IPS DF 6.9 (cell line): Measurements from ENCODE around the gene MPZL3.

Source experiments
- DNase-seq: peaks from one replicate; pipeline ENCODE4 v3.0.0-alpha.2; 2013; ENCODE audit warnings: low read depth, low spot score
- H3K27ac ChIP-seq: one replicate; pipeline ENCODE4 v1.5.1; 2013; ENCODE audit warnings: low read length, control low read depth
- H3K27me3 ChIP-seq: 2 replicates; pipeline ENCODE4 v1.6.1; 2013; ENCODE audit warnings: mild to moderate bottlenecking, low read length; ENCODE audit not compliant: control insufficient read depth, insufficient read depth
- H3K36me3 ChIP-seq: 2 replicates; pipeline ENCODE4 v1.6.1; 2013; ENCODE audit warnings: low read length; ENCODE audit not compliant: control insufficient read depth, insufficient read depth
- H3K4me1 ChIP-seq: 2 replicates; pipeline ENCODE4 v1.6.1; 2013; ENCODE audit warnings: low read length; ENCODE audit not compliant: control insufficient read depth, insufficient read depth
- H3K4me3 ChIP-seq: 2 replicates; pipeline ENCODE4 v1.5.1; 2013; ENCODE audit warnings: mild to moderate bottlenecking, low read length
- H3K9me3 ChIP-seq: 2 replicates; pipeline ENCODE4 v1.6.1; 2013; ENCODE audit warnings: low read length, inconsistent platforms; ENCODE audit not compliant: control insufficient read depth, insufficient read depth
- WGBS: extraction: QIAGEN DNeasy Blood & Tissue Kit; methylation state at CpG from one replicate; pipeline ENCODE4 v1.1.7; 2013; ENCODE audit warnings: mixed read lengths, missing lambda C conversion rate; ENCODE audit not compliant: insufficient read length, insufficient coverage; 5-methylcytosine and 5-hydroxymethylcytosine counted together

Gene MPZL3

DNA sequence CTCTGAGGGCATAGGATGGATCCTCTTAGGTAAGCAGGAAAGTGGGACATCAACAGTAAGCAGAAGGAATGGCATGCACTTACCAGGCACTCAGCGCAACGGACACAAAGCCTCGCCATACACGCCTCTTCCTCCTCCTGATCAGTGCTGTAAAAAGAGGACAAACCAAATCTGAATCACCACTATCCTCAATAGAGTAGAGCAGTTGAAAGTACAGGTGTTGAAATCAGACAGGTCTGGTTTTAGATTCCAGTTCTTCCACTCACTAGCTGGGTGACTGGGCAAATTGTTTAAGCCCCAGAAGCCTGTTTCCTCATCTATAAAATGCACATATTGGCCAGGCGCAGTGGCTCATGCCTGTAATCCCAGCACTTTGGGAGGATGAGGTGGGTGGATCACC is 18.8 kb downstream of the MPZL3 start:
- Histone ChIP-seq H3K27ac (no peak overlapping the region), H3K4me3 (no peak overlapping the region), H3K9me3 (no peaks in the 10 kb centered on the region), H3K4me1 (no peaks in the 10 kb centered on the region), H3K36me3 (no peaks in the 10 kb centered on the region), H3K27me3 (no peaks in the 10 kb centered on the region; the same call in 1 of the 2 replicates)
- no CpG with 5 or more reads among the region's 5 CpGs for WGBS
- DNase-seq = no peak

DNA sequence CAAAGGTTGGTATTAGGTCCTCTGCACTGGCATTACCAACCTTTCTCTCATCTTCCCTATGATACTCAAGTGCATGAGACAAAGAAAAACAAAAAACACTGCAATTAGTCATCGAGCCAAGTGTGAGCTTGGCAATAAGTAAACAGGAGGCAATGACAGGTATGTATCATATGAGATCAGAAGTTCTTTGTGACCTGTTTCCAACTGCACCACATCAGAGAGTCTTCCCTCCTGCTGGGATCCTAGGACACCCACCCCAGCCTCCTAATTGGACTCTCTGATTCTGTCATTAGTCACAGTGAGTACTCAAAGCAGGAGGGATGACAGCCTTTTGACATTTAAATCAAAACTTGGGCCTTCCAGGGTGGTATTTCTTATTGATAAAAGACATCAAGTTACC is 19.5 kb downstream of the MPZL3 start:
- H3K4me1 ChIP-seq = no peaks in the 10 kb centered on the region
- WGBS = no CpG with 5 or more reads among the region's 1 CpG
- no peak for DNase-seq
- no peaks in the 10 kb centered on the region; the same call in 1 of the 2 replicates for H3K27me3 ChIP-seq
- no peaks in the 10 kb centered on the region for H3K36me3 ChIP-seq
- no peak overlapping the region for H3K27ac ChIP-seq
- H3K4me3 ChIP-seq = no peak overlapping the region
- no peaks in the 10 kb centered on the region for H3K9me3 ChIP-seq

DNA sequence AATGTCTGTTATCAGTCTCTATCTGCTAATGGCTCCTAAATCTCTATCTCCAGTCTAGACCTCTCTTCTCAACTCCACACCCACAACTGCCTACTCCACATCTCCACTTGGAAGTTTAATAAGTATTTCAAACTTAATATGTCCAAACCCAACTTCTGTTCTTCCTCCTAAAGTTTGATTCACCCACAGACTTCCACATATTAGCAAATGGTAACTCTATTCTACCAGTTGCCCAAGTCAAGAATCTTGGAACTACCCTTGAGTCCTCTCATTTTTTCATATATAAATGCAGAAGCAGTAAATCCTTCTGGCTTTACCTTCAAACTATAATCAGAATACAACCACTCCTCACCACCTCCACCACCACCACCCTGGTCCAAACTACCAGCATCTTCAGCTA is 20.7 kb downstream of the MPZL3 start:
- H3K4me3 ChIP-seq = no peak overlapping the region
- H3K4me1 ChIP-seq = no peaks in the 10 kb centered on the region
- H3K36me3 ChIP-seq = no peaks in the 10 kb centered on the region
- H3K27me3 ChIP-seq = no peaks in the 10 kb centered on the region
- DNase-seq = no peak
- H3K27ac ChIP-seq = no peak overlapping the region
- H3K9me3 ChIP-seq = no peaks in the 10 kb centered on the region

DNA sequence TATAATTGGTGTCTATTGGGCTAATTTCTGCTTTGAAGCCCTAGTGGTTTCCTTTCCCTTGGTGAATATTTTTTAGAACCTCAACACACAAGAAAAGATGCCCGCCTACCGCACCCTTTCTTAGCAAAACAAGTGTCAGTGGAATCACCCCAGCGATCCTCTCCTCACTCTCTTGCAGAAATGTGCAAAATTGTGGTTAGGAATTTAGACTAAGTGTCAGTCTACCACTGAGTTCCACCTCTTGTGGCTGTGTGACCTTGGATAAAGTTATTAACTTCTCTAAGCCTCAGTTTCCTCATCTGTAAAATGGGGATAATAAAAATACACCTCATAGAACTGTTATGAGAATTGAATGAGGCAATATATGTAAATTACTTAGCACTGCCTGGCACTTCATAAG is 22.1 kb downstream of the MPZL3 start:
- H3K27ac ChIP-seq = no peak overlapping the region

DNA sequence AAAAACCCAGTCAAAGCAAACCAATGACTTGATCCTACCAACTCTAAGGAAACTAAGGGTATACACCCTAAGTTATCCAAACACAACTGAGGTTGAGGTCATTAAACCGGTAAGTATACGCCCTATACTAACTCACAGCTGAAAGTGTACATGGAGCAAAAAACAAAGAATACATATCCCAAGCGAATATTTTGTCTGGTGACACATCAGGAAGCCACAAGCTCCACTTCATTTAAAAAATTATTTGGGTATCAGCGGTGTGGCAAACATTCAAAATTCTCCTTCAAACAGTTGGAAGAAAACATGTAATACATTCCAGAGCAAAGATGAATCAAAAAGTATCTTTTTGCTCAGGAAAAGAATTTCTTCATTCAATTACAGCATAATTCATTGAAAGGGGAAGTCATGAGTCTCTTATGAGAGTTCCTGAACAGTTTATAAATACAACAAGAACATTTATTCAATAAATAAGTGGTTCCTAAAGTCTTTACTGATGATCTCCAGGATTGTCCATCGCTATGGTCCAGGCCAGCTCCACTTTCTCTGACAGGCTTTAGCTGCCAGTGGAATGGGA is 22.8 kb downstream of the MPZL3 start:
- H3K36me3 ChIP-seq = no peaks in the 10 kb centered on the region
- DNase-seq = no peak
- no peak overlapping the region for H3K27ac ChIP-seq
- no peaks in the 10 kb centered on the region for H3K9me3 ChIP-seq
- no peaks in the 10 kb centered on the region for H3K4me1 ChIP-seq
- H3K27me3 ChIP-seq = no peaks in the 10 kb centered on the region
- WGBS = no CpG with 5 or more reads among the region's 5 CpGs
- no peak overlapping the region for H3K4me3 ChIP-seq

More for the DNA sequence above, 22.1 kb downstream of the MPZL3 start:
- Histone ChIP-seq H3K4me3 (no peak overlapping the region), H3K36me3 (no peaks in the 10 kb centered on the region), H3K4me1 (no peaks in the 10 kb centered on the region), H3K27me3 (no peaks in the 10 kb centered on the region), H3K9me3 (no peaks in the 10 kb centered on the region)
- no peak for DNase-seq
- WGBS = no CpG with 5 or more reads among the region's 3 CpGs

DNA sequence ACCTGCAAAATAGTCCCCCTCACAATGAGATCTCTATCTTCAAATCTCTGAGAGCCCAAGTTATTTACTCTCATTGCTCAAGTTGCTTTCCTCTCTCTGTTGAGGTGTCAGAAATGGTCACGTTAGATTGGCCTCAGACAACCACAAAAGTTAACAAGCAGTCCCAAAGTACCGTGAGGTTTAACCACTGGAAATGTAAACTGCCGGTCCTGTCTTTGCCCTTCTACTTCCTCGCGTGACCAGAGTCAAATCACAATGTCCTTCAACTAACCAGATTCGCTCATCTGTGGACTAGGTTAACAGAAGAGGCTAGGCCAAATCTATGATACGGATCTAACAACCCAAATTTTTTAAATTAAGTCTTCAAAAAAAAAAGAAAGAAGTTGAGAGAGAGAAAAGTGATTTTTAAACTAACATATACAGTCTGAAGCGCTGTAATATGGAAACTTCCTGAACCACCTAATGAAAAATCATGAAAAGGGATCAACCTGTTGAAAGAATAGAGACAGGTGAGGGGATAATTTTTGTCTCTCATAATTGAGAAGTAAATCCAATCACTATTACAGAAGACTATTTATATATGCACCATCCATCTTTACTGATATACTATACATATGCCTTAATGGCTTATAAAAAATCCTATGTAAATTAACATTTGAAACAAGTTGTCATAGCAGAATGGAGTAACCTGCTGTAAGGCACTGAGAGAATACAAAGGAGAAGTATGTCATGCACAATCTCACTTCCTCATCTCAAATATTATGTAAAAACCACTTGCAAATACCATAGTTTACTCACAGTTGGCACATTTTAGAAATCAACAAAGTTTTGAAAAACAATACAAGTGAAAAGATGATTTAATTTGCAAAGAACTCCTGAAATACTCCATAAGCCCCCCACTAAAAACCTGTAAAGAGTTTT is 24.0 kb downstream of the MPZL3 start:
- Histone ChIP-seq H3K4me1 (no peaks in the 10 kb centered on the region), H3K4me3 (no peak overlapping the region), H3K36me3 (no peaks in the 10 kb centered on the region), H3K27me3 (no peaks in the 10 kb centered on the region), H3K27ac (no peak overlapping the region), H3K9me3 (no peaks in the 10 kb centered on the region)
- no CpG with 5 or more reads among the region's 8 CpGs for WGBS
- no peak for DNase-seq

DNA sequence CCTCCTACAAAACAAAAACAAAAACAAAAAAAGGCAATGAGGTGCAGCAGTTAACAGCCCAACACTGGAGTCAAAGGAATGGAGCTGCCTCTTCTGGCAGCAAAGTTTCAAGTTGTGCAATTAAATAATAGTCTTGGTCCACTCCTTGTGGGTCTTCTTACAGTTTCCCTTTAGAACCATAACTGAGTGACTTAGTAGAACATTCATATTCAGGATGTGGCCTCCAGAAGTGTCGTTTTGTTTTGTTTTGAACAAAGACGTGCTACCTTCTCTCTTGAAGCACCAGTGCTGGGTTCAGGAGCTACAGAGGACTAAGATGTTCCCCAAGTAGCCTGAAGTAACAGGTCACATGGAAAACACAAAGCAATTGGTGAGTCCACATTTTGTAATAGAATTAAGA is 25.4 kb downstream of the MPZL3 start:
- no peak for DNase-seq
- Histone ChIP-seq H3K4me3 (no peak overlapping the region), H3K4me1 (no peaks in the 10 kb centered on the region), H3K27ac (no peak overlapping the region), H3K36me3 (no peaks in the 10 kb centered on the region), H3K9me3 (no peaks in the 10 kb centered on the region), H3K27me3 (no peaks in the 10 kb centered on the region)
- WGBS = no CpG with 5 or more reads among the region's 2 CpGs

DNA sequence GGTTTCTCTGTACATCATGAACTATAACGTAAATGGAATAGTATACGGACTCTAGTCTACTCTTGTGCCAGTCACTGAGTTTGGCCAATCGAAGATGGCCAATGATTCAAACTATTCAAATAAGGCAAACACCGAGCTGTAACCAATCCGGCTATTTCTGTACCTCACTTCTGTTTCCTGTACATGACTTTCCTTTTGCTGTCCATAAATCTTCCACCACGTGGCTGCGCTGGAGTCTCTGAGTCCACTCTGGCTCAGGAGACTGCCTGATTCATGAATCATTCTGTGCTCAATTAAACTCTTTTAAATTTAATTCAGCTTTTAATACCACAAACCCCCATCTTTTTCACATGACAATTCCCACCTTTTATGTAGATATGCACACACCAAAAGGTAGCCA is 25.9 kb downstream of the MPZL3 start:
- H3K27me3 ChIP-seq = no peaks in the 10 kb centered on the region
- H3K9me3 ChIP-seq = no peaks in the 10 kb centered on the region
- H3K4me3 ChIP-seq = no peak overlapping the region
- no peaks in the 10 kb centered on the region for H3K4me1 ChIP-seq
- no CpG with 5 or more reads among the region's 7 CpGs for WGBS
- no peak overlapping the region for H3K27ac ChIP-seq
- no peaks in the 10 kb centered on the region for H3K36me3 ChIP-seq
- no peak for DNase-seq

DNA sequence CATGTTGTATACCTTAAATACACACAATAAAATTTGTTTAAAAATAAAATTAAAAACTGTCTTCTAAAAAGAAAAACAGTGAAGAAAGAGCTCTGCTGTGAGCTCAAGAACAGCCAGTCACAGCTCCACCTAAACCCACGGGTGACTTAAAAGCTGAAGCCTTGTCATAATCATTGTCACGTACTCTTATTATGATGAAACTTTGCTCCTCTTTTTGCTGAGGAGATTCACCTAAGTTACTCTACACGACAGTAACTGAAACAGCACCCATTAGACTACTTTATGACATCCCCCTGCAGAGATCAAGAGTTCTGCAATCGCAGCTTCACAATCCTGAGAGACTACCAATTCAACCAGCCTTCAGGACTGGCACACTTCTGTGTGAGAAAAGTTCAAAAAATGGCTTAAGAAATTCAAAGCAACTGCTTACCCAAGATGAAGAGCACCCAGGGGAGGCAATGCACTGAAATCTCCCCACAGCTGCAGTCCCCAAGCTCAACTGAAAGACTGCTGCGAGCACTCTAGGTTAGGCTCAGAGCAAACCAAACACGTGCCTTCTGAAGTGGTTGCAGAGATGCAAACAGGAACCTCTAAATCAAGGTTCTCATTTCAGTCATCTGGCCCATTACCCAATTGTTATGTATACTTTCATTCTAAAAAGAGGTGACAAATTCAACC is 27.5 kb downstream of the MPZL3 start, which contains the start of gene JAML:
TSS of gene JAML (minus strand) at position 501 of the 678 bp plus-strand sequence. CDS start 10,145 bp downstream, outside the sequence.
- Histone ChIP-seq H3K36me3 (no peaks in the 10 kb centered on the region), H3K27ac (no peak within 1 kb of the TSS), H3K27me3 (no peaks in the 10 kb centered on the region), H3K4me1 (no peaks in the 10 kb centered on the region), H3K9me3 (no peaks in the 10 kb centered on the region), H3K4me3 (no peak within 1 kb of the TSS)
- WGBS = no CpG with 5 or more reads among the region's 6 CpGs
- no peak for DNase-seq

DNA sequence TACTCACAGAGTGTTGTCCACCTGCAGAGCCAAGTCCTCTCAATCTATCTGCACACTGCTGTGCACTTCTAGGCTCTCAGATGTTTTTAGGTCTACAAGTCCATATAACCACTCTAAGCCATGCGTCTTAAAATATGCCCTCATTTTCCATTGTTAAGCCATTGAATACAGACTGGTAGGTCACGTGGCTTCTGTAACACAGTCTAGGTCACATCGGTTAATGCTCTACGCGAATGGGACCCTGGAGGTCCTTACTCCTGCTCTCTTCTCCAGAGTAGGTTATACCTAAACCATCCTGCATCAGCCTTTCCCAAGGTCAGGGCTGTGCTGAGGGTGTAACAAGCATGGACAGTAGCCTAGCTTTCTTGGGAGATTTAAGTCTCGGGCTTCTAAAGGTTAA is 28.2 kb downstream of the MPZL3 start:
- H3K4me3 ChIP-seq = no peak overlapping the region
- H3K27me3 ChIP-seq = no peaks in the 10 kb centered on the region
- no peaks in the 10 kb centered on the region for H3K4me1 ChIP-seq
- H3K9me3 ChIP-seq = no peaks in the 10 kb centered on the region
- WGBS = no CpG with 5 or more reads among the region's 6 CpGs
- no peak for DNase-seq
- no peaks in the 10 kb centered on the region for H3K36me3 ChIP-seq
- no peak overlapping the region for H3K27ac ChIP-seq
